HEK293T (cell line): ENCODE measurements around the gene KIRREL3.

Experiments used
- CTCF ChIA-PET: fragments of 350-600 bp; formaldehyde crosslinking; extraction: SDS; loops from one replicate; lab custom pipeline; 2021; ENCODE audit warnings: antibody characterized with exemption, inconsistent platforms; lab: Yijun Ruan, JAX
- POLR2A ChIA-PET: fragments of 350-600 bp; formaldehyde crosslinking; extraction: SDS; loops from one replicate; lab custom pipeline; 2020; ENCODE audit warnings: antibody characterized with exemption, inconsistent platforms; lab: Yijun Ruan, JAX
- DNase-seq: peaks from one replicate; pipeline ENCODE4 v3.0.0; 2012; ENCODE audit warnings: mixed read lengths; ENCODE audit errors: extremely low spot score
- ARNT ChIP-seq: fragments of 450-650 bp; IDR thresholded peaks from 2 replicates; pipeline ENCODE4 v1.6.1; 2017; ENCODE audit warnings: mild to moderate bottlenecking
- BHLHE40 ChIP-seq: fragments of 450-650 bp; IDR thresholded peaks from 2 replicates; pipeline ENCODE4 v1.6.1; 2016; ENCODE audit warnings: mild to moderate bottlenecking, moderate library complexity, borderline replicate concordance
- CTBP1 ChIP-seq: fragments of 450-650 bp; IDR thresholded peaks from 2 replicates; pipeline ENCODE4 v1.6.1; 2016; ENCODE audit warnings: borderline replicate concordance
- ELF4 ChIP-seq: fragments of 450-650 bp; IDR thresholded peaks from 2 replicates; pipeline ENCODE4 v1.6.1; 2017; ENCODE audit warnings: antibody characterized with exemption
- FOXA1 ChIP-seq: fragments of 450-650 bp; IDR thresholded peaks from 2 replicates; pipeline ENCODE4 v1.6.1; 2016; ENCODE audit warnings: mild to moderate bottlenecking
- FOXK2 ChIP-seq: fragments of 450-650 bp; IDR thresholded peaks from 2 replicates; pipeline ENCODE4 v1.6.1; 2016; ENCODE audit warnings: mild to moderate bottlenecking
- FOXM1 ChIP-seq: fragments of 450-650 bp; IDR thresholded peaks from 2 replicates; pipeline ENCODE4 v1.6.1; 2017; ENCODE audit warnings: mild to moderate bottlenecking, borderline replicate concordance
- HDGF ChIP-seq: fragments of 450-650 bp; IDR thresholded peaks from 2 replicates; pipeline ENCODE4 v1.6.1; 2017; ENCODE audit warnings: antibody characterized with exemption, borderline replicate concordance
- L3MBTL2 ChIP-seq: fragments of 450-650 bp; conservative IDR thresholded peaks from 2 replicates; pipeline ENCODE4 v1.6.1; 2016; ENCODE audit warnings: mild to moderate bottlenecking
- LEF1 ChIP-seq: fragments of 450-650 bp; IDR thresholded peaks from 2 replicates; pipeline ENCODE4 v1.6.1; 2017; ENCODE audit warnings: mild to moderate bottlenecking, borderline replicate concordance
- NFRKB ChIP-seq: fragments of 450-650 bp; IDR thresholded peaks from 2 replicates; pipeline ENCODE4 v1.6.1; 2016; ENCODE audit warnings: mild to moderate bottlenecking, moderate library complexity
- SP1 ChIP-seq: fragments of 450-650 bp; IDR thresholded peaks from 2 replicates; pipeline ENCODE4 v1.6.1; 2017
- SUZ12 ChIP-seq: fragments of 450-650 bp; IDR thresholded peaks from 2 replicates; pipeline ENCODE4 v1.6.1; 2016; ENCODE audit warnings: mild to moderate bottlenecking
- TARDBP ChIP-seq: fragments of 450-650 bp; IDR thresholded peaks from 2 replicates; pipeline ENCODE4 v1.6.1; 2016
- ZNF384 ChIP-seq: fragments of 450-650 bp; IDR thresholded peaks from 2 replicates; pipeline ENCODE4 v1.6.1; 2016
- TF ChIP-seq, protein P1 (sequence below): fragments of 450-650 bp; IDR thresholded peaks from 2 replicates; pipeline ENCODE4 v1.6.1; 2016

KIRREL3 gene

DNA sequence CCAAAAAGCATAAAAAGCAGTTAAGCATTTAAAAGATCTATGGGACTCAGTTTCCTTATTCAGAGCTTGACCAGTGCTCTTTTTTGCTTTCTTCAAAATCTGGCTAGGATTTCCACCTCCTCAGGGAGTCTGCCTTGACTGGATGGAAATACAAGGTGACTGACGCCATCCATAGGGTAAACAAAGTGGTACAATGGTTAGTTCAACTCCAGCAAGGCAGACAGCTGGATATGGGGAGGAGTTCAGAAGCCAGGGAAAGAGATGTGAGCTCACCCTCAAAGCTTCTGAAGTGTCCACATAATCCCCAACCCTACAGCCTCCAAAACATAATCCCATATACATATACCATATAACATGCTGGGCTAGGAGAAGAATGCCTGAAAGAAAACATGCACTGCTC, 52.0 kb downstream of the KIRREL3 start:
- no peak for TF ChIP-seq LEF1
- TF ChIP-seq FOXA1, result no peak
- TF ChIP-seq NFRKB, result no peak
- ChIA-PET POLR2A (no interaction called here), CTCF (no interaction called here)
- no peak for DNase-seq

DNA sequence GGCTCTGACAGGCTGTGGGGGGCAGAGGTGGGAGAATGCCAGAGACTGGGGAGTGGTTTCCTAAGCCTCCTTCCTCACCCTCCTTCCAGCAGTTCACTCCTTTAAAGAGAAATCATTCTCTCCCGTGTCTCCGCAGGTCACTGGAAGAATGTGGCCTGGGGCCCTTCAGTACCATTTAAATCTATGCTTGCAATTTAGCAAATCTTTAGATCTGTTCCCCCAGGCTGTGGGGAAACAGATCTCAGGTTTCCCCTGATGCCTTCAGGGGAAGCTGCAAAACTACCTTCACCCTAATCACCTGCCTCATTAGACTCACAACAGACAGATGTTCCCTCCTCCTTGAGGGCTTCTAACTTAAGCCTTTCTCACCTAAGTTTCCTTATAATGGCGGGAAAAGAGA, 55.3 kb downstream of the KIRREL3 start:
- no peak for DNase-seq
- ChIA-PET CTCF (no interaction called here), POLR2A (no interaction called here)
- TF ChIP-seq LEF1 (no peak), ZNF384 (no peak), SUZ12 (no peak), FOXM1 (no peak), FOXK2 (no peak), NFRKB (no peak), BHLHE40 (no peak), L3MBTL2 (no peak), HDGF (no peak), FOXA1 (no peak), ARNT (no peak)
- TF ChIP-seq, protein P1, sequence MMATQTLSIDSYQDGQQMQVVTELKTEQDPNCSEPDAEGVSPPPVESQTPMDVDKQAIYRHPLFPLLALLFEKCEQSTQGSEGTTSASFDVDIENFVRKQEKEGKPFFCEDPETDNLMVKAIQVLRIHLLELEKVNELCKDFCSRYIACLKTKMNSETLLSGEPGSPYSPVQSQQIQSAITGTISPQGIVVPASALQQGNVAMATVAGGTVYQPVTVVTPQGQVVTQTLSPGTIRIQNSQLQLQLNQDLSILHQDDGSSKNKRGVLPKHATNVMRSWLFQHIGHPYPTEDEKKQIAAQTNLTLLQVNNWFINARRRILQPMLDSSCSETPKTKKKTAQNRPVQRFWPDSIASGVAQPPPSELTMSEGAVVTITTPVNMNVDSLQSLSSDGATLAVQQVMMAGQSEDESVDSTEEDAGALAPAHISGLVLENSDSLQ, result no peak

DNA sequence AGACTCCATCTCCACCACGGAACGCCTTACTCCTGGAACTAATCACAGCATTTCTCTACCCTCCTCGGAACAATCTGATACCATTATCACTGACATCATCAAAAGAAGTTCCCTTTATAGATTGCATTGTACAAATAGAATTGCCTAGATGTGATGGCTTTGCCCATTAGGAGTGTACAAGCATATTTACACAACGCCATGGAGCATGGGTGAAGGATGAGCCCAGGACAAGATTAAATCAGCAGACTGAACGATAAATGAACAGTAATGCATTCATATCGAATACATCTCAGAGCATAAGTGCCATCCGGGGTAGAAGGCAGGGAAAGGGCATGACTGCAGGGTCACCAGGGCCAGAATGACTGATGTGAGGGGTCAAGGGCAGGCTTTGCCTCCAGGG, 57.3 kb downstream of the KIRREL3 start:
- CTCF ChIA-PET, result no interaction called here

DNA sequence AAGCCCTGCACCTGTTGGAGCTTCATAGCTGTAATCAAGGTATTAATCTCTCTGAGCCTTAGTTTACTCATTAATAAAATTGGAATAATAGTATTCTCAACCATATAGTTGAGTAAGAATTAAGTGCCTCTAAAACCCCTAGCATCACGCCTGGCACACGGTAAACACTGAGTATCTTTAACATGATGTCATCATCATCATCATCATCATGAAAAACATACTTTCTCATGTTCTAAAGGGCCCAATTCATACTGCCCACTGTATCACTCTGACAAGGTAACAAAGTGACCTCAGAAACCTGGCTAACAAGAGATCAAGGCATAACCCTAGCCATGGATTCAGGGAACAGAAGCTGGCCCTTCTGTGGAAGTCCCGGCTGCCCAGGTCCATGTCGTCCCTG, 58.4 kb downstream of the KIRREL3 start:
- no peak for DNase-seq
- CTCF ChIA-PET, result no interaction called here
- TF ChIP-seq CTBP1, result no peak
- TF ChIP-seq BHLHE40, result no peak
- TF ChIP-seq SUZ12, result no peak
- no peak for TF ChIP-seq FOXA1
- TF ChIP-seq TARDBP, result no peak
- no peak for TF ChIP-seq LEF1
- no peak for TF ChIP-seq SP1
- no peak for TF ChIP-seq ZNF384
- no peak for TF ChIP-seq HDGF
- TF ChIP-seq ARNT, result no peak
- TF ChIP-seq ELF4, result no peak
- TF ChIP-seq FOXK2, result no peak
- no peak for TF ChIP-seq NFRKB
- TF ChIP-seq L3MBTL2, result no peak
- TF ChIP-seq FOXM1, result no peak
- TF ChIP-seq, protein P1, result no peak
- POLR2A ChIA-PET, result no interaction called here

More for the DNA sequence above, 57.3 kb downstream of the KIRREL3 start:
- TF ChIP-seq CTBP1 (no peak), ELF4 (no peak), ARNT (no peak), SUZ12 (no peak), FOXK2 (no peak), TARDBP (no peak), FOXA1 (no peak), L3MBTL2 (no peak), BHLHE40 (no peak), SP1 (no peak), NFRKB (no peak), HDGF (no peak), LEF1 (no peak), FOXM1 (no peak), ZNF384 (no peak)
- TF ChIP-seq, protein P1, result no peak
- POLR2A ChIA-PET, result no interaction called here
- no peak for DNase-seq

DNA sequence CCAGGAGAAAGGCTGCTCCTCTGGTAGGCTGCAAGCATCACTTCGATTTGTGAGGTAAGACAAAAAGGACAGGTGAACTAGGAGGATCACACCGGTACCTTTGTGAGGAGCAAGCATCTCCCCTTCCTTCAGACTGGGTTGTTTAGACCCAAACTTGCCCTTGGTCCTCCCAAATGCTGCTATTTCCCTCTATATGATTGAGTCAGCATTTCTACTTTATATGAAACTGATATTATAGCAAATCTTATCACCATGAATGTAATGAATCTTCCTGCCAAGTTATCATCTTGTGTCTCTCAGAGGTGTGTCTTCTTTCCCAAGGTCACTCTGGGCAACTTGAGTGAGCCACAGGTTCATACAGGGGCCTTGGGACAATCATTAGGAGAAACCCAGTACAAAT, 61.0 kb downstream of the KIRREL3 start:
- no peak for DNase-seq
- ChIA-PET CTCF (no interaction called here), POLR2A (no interaction called here)
- TF ChIP-seq, protein P1, result no peak
- no peak for TF ChIP-seq FOXA1
- no peak for TF ChIP-seq CTBP1
- no peak for TF ChIP-seq ZNF384
- TF ChIP-seq FOXM1, result no peak
- TF ChIP-seq SP1, result no peak

DNA sequence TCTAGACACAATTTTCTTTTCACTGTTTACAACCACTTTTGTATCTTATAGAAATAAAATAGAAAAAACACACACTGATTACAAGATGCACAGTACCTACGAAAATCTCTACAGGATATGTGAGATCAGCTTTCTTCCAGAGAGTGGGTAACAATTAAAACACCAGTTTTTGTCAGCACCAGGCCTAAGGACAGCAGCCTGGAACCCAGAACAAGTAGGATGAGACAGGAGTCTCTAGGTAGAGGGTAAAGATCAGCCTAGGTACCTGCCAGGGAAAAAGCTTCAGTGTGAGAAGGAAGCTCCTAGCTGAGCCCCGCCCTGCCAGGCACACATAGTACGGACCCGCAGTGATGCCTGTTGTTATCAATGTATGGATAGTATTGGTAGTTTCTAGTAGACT, 61.9 kb downstream of the KIRREL3 start:
- ChIA-PET POLR2A (no interaction called here), CTCF (no interaction called here)
- DNase-seq, result no peak

More for the DNA sequence above, 61.9 kb downstream of the KIRREL3 start:
- TF ChIP-seq TARDBP, result no peak
- no peak for TF ChIP-seq FOXA1
- no peak for TF ChIP-seq NFRKB
- no peak for TF ChIP-seq FOXK2
- TF ChIP-seq ZNF384, result no peak
- no peak for TF ChIP-seq SUZ12
- TF ChIP-seq CTBP1, result no peak
- TF ChIP-seq BHLHE40, result no peak
